HepG2 (cell line): ENCODE results near the gene TOMM22. TPM values are rescaled to one million over a fixed set of nuclear protein-coding genes. Genes with fewer than 3 reads are reported as not detected.

ENCODE experiments used
- ATF7-NPFF ChIP-seq: sonication (generic); formaldehyde crosslinking; IDR thresholded peaks from 2 replicates; pipeline ENCODE4 v1.8.1; 2023; ENCODE audit warnings: mild to moderate bottlenecking, low read depth, missing genetic modification reagents, moderate library complexity
- CCAR2 ChIP-seq: fragments of 200-400 bp; formaldehyde crosslinking; optimal IDR thresholded peaks from 2 replicates; pipeline ENCODE3; 2018; ENCODE audit warnings: low read depth, mild to moderate bottlenecking, low read length, moderate library complexity
- DPF2 ChIP-seq: sonication (generic); formaldehyde crosslinking; IDR thresholded peaks from 2 replicates; pipeline ENCODE4 v1.4.0; 2020; ENCODE audit warnings: mild to moderate bottlenecking, low read depth, missing genetic modification reagents, borderline replicate concordance
- KLF6 ChIP-seq: IDR thresholded peaks from 2 replicates; pipeline ENCODE4 v1.8.0; 2016; ENCODE audit warnings: missing biosample characterization, missing genetic modification reagents
- MAFF ChIP-seq: IDR thresholded peaks from 2 replicates; pipeline ENCODE4 v1.6.1; 2011; ENCODE audit warnings: low read depth, low read length, improper control_type of control experiment
- MEF2D ChIP-seq: sonication (generic); formaldehyde crosslinking; IDR thresholded peaks from 2 replicates; pipeline ENCODE4 v1.5.1; 2020; ENCODE audit warnings: mild to moderate bottlenecking, missing genetic modification reagents
- NFE2L1 ChIP-seq: sonication (generic); formaldehyde crosslinking; IDR thresholded peaks from 2 replicates; pipeline ENCODE4 v1.4.0; 2020; ENCODE audit warnings: missing genetic modification reagents, mild to moderate bottlenecking, borderline replicate concordance
- NRL ChIP-seq: sonication (generic); formaldehyde crosslinking; IDR thresholded peaks from 2 replicates; pipeline ENCODE4 v1.5.0; 2020; ENCODE audit warnings: missing genetic modification reagents, mild to moderate bottlenecking, moderate library complexity, borderline replicate concordance
- RBM39 ChIP-seq: fragments of 200-400 bp; formaldehyde crosslinking; IDR thresholded peaks from one replicate; pipeline ENCODE4 v1.6.1; 2018; ENCODE audit warnings: antibody characterized with exemption, mild to moderate bottlenecking, low read depth, low read length; ENCODE audit not compliant: poor library complexity, severe bottlenecking
- SP5 ChIP-seq: IDR thresholded peaks from 2 replicates; pipeline ENCODE4 v1.6.1; 2016; ENCODE audit warnings: low read depth, borderline replicate concordance
- SRSF4 ChIP-seq: fragments of 200-400 bp; formaldehyde crosslinking; IDR thresholded peaks from one replicate; pipeline ENCODE4 v1.6.1; 2018; ENCODE audit warnings: mild to moderate bottlenecking, low read depth, low read length, moderate library complexity; ENCODE audit not compliant: poor library complexity, severe bottlenecking
- TCF7 ChIP-seq: sonication (generic); IDR thresholded peaks from 2 replicates; pipeline ENCODE4 v1.6.1; 2016; ENCODE audit warnings: antibody characterized with exemption, low read depth
- ZEB1 ChIP-seq: IDR thresholded peaks from 2 replicates; pipeline ENCODE4 v1.6.1; 2012; ENCODE audit warnings: mild to moderate bottlenecking, low read depth, inconsistent platforms; ENCODE audit not compliant: insufficient replicate concordance
- ZFP36L1 ChIP-seq: sonication (generic); formaldehyde crosslinking; IDR thresholded peaks from 2 replicates; pipeline ENCODE4 v1.8.0; 2022; ENCODE audit warnings: mild to moderate bottlenecking, missing genetic modification reagents, moderate library complexity
- ZFP62 ChIP-seq: sonication (generic); formaldehyde crosslinking; IDR thresholded peaks from 2 replicates; pipeline ENCODE4 v1.4.0; 2020; ENCODE audit warnings: missing genetic modification reagents
- ZNF160 ChIP-seq: sonication (generic); formaldehyde crosslinking; IDR thresholded peaks from 2 replicates; pipeline ENCODE4 v1.8.0; 2022; ENCODE audit warnings: mild to moderate bottlenecking, inconsistent platforms, missing genetic modification reagents
- ZNF20 ChIP-seq: sonication (generic); formaldehyde crosslinking; IDR thresholded peaks from 2 replicates; pipeline ENCODE4 v1.4.0; 2020; ENCODE audit warnings: mild to moderate bottlenecking, moderate library complexity, missing genetic modification reagents
- ZNF225 ChIP-seq: sonication (generic); formaldehyde crosslinking; IDR thresholded peaks from 2 replicates; pipeline ENCODE4 v1.4.0; 2020; ENCODE audit warnings: mild to moderate bottlenecking, missing genetic modification reagents
- ZNF562 ChIP-seq: sonication (generic); formaldehyde crosslinking; IDR thresholded peaks from 2 replicates; pipeline ENCODE4 v1.8.0; 2022; ENCODE audit warnings: missing genetic modification reagents, borderline replicate concordance
- ZNF878 ChIP-seq: sonication (generic); formaldehyde crosslinking; IDR thresholded peaks from 2 replicates; pipeline ENCODE4 v1.8.1; 2023; ENCODE audit warnings: mild to moderate bottlenecking, missing genetic modification reagents, moderate library complexity
- ZNF879 ChIP-seq: sonication (generic); formaldehyde crosslinking; IDR thresholded peaks from 2 replicates; pipeline ENCODE4 v1.8.1; 2023; ENCODE audit warnings: missing genetic modification reagents
- polyA plus RNA-seq, 8 experiments: library from polyadenylated mRNA; depleted of rRNA in 3 of 8; stranded (reverse) in 7 of 8; unstranded in 1 of 8; fragments of >200 nt; fragmentation: Illumina TruSeq in 4 of 8; extraction: Trizol in 4 of 8; gene quantifications; 2 replicates each; pipeline versions ENCODE4 v1.2.1 to v1.2.3, GENCODE V29; 2011 to 2016; ENCODE audit warnings: low read depth in 4 of 8, missing spikeins in 1 of 8, mixed read lengths in 1 of 8; ENCODE audit not compliant: insufficient read depth in 1 of 8
- total RNA-seq, 5 experiments: library from RNA; depleted of rRNA; stranded (reverse); fragments of >200 nt; fragmentation: Illumina TruSeq; extraction: Trizol; gene quantifications; 2 replicates each; pipeline ENCODE4 v1.2.3, GENCODE V29; 2016; ENCODE audit warnings: low read depth in 1 of 5
- TF ChIP-seq, protein P1 (sequence below): sonication (generic); formaldehyde crosslinking; IDR thresholded peaks from 2 replicates; pipeline ENCODE4 v1.5.0; 2020; ENCODE audit warnings: missing genetic modification reagents
- TF ChIP-seq, protein P2 (sequence below): sonication (generic); formaldehyde crosslinking; IDR thresholded peaks from 2 replicates; pipeline ENCODE4 v1.8.1; 2023; ENCODE audit warnings: mild to moderate bottlenecking, inconsistent platforms, moderate library complexity, missing genetic modification reagents, borderline replicate concordance
- TF ChIP-seq, protein P3 (sequence below): fragments of 450-650 bp; IDR thresholded peaks from 2 replicates; pipeline ENCODE4 v1.6.1; 2016
- TF ChIP-seq, protein P4 (sequence below): sonication (generic); formaldehyde crosslinking; conservative IDR thresholded peaks from 2 replicates; pipeline ENCODE4 v1.5.0; 2020; ENCODE audit warnings: missing genetic modification reagents

Gene TOMM22
- total and polyA plus RNA-seq, 2 of the 13 experiments (the other 11 are each of a cell fraction or from before 2014, with no cell fraction given) = 46.9 to 118 TPM

DNA sequence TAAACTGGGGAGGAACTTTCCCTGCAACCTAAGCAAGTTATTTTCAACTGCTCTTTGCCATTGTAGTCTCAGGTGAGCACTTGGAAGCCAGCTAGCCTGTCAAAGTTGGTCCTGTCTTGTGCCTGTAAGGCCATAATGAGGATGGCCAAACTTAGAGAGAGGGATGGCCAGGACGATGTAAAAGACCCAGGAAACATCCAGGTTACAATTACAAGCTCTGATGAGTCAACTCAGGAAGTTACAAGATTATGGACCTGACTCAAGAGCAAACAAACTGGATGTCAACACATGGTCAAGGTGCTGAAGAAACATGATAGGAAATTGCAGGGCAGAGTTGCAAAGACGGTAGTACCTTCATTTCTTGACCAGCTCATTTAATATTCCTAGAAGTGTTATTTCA lies 25.6 kb downstream of the TOMM22 start (continued):
- TF ChIP-seq NRL (CRISPR knock-in tag) = no peak
- TF ChIP-seq, protein P1, sequence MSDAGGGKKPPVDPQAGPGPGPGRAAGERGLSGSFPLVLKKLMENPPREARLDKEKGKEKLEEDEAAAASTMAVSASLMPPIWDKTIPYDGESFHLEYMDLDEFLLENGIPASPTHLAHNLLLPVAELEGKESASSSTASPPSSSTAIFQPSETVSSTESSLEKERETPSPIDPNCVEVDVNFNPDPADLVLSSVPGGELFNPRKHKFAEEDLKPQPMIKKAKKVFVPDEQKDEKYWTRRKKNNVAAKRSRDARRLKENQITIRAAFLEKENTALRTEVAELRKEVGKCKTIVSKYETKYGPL = no peak
- TF ChIP-seq ZNF160 (CRISPR knock-in tag) = no peak
- TF ChIP-seq ZNF20 (CRISPR knock-in tag) = no peak
- TF ChIP-seq TCF7 = no peak
- TF ChIP-seq CCAR2 = no peak
- peak; percentile 74 for TF ChIP-seq DPF2
- TF ChIP-seq, protein P2, sequence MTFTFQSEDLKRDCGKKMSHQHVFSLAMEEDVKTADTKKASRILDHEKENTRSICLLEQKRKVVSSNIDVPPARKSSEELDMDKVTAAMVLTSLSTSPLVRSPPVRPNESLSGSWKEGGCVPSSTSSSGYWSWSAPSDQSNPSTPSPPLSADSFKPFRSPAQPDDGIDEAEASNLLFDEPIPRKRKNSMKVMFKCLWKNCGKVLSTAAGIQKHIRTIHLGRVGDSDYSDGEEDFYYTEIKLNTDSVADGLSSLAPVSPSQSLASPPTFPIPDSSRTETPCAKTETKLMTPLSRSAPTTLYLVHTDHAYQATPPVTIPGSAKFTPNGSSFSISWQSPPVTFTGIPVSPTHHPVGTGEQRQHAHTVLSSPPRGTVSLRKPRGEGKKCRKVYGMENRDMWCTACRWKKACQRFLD (CRISPR knock-in tag) = no peak
- TF ChIP-seq ATF7-NPFF (CRISPR knock-in tag) = no peak
- TF ChIP-seq ZNF879 (CRISPR knock-in tag) = no peak
- TF ChIP-seq MAFF = no peak
- no peak for TF ChIP-seq SRSF4
- TF ChIP-seq, protein P3, sequence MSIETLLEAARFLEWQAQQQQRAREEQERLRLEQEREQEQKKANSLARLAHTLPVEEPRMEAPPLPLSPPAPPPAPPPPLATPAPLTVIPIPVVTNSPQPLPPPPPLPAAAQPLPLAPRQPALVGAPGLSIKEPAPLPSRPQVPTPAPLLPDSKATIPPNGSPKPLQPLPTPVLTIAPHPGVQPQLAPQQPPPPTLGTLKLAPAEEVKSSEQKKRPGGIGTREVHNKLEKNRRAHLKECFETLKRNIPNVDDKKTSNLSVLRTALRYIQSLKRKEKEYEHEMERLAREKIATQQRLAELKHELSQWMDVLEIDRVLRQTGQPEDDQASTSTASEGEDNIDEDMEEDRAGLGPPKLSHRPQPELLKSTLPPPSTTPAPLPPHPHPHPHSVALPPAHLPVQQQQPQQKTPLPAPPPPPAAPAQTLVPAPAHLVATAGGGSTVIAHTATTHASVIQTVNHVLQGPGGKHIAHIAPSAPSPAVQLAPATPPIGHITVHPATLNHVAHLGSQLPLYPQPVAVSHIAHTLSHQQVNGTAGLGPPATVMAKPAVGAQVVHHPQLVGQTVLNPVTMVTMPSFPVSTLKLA = peak; percentile 50; the same call in 1 of the 2 replicates
- no peak for TF ChIP-seq SP5 (CRISPR knock-in tag)
- no peak for TF ChIP-seq ZFP62
- TF ChIP-seq ZNF878 (CRISPR knock-in tag) = no peak
- TF ChIP-seq ZNF562 (CRISPR knock-in tag) = no peak
- no peak for TF ChIP-seq NFE2L1 (CRISPR knock-in tag)
- TF ChIP-seq RBM39 = no peak
- TF ChIP-seq ZNF225 (CRISPR knock-in tag) = no peak
- no peak for TF ChIP-seq ZFP36L1
- TF ChIP-seq, protein P4, sequence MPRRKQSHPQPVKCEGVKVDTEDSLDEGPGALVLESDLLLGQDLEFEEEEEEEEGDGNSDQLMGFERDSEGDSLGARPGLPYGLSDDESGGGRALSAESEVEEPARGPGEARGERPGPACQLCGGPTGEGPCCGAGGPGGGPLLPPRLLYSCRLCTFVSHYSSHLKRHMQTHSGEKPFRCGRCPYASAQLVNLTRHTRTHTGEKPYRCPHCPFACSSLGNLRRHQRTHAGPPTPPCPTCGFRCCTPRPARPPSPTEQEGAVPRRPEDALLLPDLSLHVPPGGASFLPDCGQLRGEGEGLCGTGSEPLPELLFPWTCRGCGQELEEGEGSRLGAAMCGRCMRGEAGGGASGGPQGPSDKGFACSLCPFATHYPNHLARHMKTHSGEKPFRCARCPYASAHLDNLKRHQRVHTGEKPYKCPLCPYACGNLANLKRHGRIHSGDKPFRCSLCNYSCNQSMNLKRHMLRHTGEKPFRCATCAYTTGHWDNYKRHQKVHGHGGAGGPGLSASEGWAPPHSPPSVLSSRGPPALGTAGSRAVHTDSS (CRISPR knock-in tag) = no peak
- no peak for TF ChIP-seq MEF2D (CRISPR knock-in tag)
- no peak for TF ChIP-seq ZEB1
- TF ChIP-seq KLF6 (CRISPR knock-in tag) = no peak
